ENCODE data around the gene ZFP36L2.

DNA sequence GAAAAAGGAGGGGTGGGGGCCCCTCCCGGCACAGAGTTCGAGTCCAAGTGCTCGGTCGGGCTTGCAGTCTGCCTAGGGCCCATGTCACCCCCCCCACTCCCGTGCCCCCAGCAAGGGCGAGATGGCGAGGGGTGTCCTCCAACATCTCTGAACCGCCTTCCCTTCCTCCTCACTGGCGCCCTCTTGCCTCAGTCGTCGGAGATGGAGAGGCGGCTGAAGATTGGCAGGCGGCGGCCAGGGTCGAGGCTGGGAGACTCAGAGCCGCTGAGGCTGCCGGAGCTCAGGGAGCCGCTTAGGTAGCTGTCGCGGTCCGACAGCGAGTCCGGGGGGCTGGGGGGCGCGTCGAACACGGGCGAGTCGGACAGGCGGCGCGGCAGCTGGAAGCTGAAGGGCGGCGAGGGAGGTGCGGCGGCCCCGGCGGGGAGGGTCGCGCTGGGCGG lies 2.3 kb downstream of the ZFP36L2 start:
- TF ChIP-seq, protein P1, sequence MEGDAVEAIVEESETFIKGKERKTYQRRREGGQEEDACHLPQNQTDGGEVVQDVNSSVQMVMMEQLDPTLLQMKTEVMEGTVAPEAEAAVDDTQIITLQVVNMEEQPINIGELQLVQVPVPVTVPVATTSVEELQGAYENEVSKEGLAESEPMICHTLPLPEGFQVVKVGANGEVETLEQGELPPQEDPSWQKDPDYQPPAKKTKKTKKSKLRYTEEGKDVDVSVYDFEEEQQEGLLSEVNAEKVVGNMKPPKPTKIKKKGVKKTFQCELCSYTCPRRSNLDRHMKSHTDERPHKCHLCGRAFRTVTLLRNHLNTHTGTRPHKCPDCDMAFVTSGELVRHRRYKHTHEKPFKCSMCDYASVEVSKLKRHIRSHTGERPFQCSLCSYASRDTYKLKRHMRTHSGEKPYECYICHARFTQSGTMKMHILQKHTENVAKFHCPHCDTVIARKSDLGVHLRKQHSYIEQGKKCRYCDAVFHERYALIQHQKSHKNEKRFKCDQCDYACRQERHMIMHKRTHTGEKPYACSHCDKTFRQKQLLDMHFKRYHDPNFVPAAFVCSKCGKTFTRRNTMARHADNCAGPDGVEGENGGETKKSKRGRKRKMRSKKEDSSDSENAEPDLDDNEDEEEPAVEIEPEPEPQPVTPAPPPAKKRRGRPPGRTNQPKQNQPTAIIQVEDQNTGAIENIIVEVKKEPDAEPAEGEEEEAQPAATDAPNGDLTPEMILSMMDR (conservative IDR thresholded peaks at IDR 0.05 in 1 of 2, IDR thresholded peaks at IDR 0.05 in 1 of 2; ENCODE audit: low read depth in 1 of 2, low read length in 2 of 2) = peak; percentile 40
- no peak for TF ChIP-seq EZH2 (IDR thresholded peaks at IDR 0.05; ENCODE audit: low read length, missing control alignments)

Measured in fibroblast of lung (primary cell).